Stimulated activated CD4-positive, alpha-beta T cell treated with anti-CD3 and anti-CD28 coated beads, Interleukin-1b, Interleukin-23, amount 100 ng/mL, for 1 hour (primary cell): Measurements from ENCODE around the gene IRF1.
A peak's percentile ranks its signal among the peaks of the same experiment; 100 is the strongest.
"Not testable (repeated sequence)": the region's sequence is repeated elsewhere in the genome, so short reads cannot be mapped to it uniquely, and the experiment has no call there.

Experiments
- DNase-seq, 2 donors: peaks; one replicate each; pipeline ENCODE4 v3.0.0-alpha.2; 2020; ENCODE audit warnings: low read depth in 2 of 2

The IRF1 gene

DNA sequence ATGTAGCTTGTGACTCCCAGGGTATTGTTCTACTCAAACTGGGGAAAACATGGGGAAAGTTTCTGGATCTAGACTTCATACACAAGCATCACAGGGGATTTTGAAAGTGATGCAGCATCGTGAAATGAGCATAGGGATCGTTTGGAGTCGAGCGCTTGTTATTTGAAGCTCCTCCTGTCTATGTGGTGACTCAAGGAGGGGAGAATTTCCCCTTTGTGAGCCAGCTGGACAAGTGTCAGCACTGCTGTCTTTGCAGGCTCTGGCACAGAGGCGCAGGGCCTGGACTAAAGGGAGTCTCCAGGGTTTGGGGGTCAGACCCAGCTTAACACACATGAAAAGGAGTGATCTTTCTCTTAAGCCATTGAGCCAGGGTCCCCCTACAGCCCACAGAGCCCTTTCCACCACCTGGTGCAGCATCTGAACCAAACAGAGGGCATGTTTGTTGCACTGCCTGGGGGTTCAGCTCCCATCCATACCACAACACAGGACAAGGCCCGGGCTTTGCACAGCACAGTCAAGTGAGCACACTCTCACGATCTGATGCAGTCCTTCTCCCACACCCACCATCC, 51.0 kb downstream of the IRF1 start:
- DNase-seq, result no peak

DNA sequence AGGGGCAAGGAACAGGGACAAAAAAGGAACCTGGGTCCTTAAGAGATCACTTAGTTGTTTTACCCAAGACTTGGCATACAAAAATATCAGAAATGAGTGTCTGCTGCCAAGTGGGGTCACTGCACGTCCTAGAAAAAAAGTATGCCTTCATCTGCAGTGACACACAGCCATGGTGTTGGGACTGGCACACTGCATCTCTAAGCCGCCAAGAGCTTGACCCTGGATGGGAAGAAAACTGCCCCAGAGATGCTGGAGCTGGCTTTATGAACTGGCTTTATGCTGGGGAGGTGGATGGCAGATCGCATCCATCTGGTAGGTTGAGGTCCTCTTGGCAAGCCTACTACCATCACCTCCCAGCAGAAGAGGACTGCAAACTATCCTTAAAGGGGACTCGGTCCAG, 51.7 kb downstream of the IRF1 start:
- no peak for DNase-seq

DNA sequence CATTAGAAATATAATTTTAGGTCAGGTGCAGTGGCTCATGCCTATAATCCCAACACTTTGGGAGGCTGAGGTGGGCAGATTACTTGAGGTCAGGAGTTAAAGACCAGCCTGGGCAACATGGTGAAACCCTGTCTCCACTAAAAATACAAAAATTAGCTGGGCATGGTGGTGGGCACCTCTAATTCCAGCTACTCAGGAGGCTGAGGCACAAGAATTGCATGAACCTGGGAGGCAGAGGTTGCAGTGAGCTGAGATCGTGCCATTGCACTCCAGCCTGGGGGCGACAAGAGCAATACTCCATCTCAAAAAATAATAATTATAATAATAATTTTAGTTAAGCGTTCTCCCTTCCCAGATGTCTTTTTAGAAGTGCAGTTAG, 52.3 kb downstream of the IRF1 start:
- not testable (repeated sequence) for DNase-seq

DNA sequence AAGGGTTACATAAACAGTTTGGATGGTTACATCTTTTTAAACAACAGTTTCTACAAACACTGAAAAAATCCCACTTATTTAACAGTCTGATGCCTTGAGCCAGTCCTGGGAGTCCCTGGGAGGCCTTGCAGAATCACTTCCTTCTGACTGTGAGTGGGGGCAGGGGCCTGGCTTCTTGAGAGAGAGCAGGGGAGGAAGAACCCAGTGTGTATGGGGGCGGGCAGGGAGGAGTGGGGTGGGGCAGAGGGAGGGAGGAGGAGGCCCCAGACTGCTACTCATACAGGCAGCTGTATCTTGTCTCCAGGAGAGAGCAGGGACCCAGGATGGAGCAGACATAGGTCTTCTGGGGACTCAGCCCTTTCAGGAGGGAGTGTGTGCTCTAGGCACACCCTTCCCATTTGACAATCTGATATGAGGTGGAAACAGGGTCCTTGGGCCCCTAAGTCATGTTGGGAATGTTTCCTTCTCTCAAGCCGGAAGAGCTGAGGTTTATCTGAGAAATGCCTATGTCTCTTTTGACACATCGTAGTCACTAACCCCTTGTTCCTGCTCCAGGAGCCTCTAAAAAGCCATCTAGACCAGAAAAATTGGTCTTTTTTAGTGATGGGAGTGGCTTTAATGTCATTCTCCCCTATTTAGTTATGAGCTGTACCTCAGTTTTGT, 52.8 kb downstream of the IRF1 start:
- peak in 1 of 2 donors; percentile 33 for DNase-seq

DNA sequence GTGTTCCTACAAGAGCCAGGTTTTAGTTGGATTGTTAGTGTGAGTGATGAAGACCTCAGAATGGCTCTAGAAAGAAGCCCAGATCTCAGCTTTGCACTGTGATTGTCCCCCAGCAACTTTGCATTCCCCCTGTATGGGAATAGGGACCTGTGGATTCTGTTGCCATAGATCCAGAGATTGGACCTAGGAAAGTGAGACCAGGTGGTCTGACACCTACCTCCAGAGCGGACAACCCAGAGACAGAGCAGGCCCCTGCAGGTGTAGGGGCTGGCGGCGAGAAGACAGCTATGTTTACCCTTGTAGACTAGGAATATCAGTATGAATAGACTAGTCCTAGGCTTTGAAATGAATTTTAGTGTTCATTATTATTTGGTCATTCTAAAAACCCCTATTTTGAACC, 53.6 kb downstream of the IRF1 start:
- no peak for DNase-seq

DNA sequence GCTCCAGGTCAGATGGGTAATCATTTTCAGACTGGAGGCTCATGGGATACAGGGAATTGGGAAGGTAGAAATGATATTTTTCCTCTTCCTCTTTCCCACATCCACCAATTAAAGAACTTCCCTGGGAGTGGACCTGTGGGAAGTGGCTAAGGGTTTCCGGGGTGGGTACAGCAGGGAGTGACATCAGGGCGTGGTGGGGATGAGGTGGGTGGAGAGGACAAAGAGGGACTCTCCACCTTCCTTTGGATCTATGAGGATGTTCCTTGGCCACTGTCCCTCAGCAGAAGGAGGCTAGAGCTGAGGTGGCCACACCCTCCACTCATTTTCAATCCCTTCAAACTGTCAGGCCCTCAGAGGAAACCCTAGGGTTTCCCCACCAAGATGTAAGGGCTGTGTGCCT, 54.7 kb downstream of the IRF1 start:
- DNase-seq, result no peak

DNA sequence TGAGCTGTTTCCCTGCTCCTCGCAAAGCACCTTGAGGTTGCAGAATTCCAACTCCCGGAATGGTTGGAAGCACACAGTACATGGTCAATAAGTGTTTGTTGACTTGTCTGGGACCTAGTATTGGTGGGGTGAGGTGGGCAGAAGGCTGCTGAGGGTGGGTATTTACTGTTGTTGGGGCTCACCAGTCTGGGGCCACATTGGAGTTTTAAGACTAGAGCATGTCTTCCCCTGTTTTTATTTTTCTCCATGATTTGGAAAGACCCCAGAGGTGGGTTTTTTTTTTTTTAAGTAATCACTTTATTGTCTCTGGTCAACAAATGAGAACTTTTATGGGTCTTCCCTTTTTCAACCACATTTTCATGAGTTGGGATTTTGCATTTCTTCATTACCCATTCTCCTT, 55.1 kb downstream of the IRF1 start:
- no peak for DNase-seq

DNA sequence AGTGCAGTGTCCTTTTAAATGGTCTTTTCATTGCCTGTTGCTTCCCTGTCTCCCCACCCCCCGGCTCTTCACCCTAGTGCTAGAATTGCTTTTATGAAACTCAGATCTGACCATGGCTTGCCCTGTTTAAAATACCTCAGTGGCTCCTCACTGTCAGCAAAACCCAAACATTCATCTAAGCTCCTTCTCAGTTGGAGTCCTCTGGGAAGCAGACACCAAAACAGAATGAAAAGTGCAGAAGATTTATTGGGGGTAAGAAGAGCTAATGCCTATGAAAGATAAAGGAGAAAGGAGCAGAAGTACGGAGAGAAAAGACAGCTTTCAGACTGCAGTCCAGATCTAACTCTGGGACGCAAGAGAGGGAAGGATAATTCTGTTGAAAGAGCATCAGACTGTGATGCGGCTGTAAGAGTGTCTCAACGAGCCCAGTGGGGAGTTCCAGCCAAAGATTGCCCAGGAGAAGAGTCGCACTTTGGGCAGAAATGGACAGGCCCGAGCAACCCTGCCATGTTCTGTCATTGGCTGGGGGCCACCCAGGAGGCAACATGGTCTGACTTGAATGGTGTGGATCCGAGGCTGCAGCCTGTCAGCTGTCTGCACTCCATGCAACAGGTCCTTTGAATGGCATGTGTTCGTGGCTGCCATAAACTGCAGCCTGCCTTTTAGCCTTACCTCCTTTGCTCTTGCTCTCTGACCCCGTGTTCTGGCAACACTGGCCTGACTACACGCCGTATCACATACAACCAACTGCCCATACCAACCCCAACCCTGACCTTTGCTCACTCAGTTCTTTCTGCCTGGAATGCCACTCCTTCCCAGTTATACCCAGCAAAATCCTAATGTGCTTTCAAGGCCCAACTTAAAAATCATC, 55.9 kb downstream of the IRF1 start:
- no peak for DNase-seq

DNA sequence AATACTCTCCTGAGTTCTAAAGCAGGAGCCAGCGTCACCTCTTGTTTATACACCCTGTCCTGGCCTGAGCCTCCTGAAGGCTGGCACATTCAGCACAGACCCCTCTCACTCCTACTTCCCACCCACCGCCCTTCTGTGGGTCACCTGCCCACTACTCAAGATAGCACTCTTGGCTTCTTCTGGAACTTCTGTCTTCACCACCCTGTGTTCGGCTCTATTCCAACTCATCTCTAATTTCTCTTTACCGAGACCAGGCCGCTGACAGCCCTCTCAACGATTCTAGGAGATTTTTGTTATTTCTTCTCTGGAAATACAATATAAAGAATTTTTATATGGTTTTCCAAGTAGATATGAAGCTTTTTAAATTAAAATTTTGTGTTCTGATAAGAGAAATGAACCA, 57.4 kb downstream of the IRF1 start:
- no peak for DNase-seq

DNA sequence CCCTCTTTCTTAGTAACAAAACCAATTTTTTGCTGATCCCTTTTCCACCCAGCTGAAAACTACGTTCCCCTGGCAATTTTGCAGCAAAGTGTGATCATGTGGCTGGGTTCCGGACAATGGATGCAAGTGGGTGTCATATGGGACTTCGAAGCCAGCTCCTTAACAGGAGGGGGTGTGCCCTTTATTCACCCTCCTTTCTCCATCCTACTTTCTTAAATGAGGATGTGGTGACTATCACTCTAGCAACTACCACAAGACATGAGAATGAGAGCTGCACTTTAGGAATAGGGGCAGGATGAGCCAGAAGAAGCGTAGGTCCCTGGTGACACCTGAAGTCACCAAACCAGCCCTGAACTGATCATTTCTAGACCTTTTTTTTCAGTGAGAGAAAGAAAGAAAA, 58.9 kb downstream of the IRF1 start:
- DNase-seq, result no peak
